ENCODE measurements around the gene PUM2. TPM values are rescaled to one million over a fixed set of nuclear protein-coding genes. Genes with fewer than 3 reads are reported as not detected.

The PUM2 gene
- total and polyA plus RNA-seq, 2 of the 13 experiments (the other 11 are each of a cell fraction or from before 2014, with no cell fraction given) = 69.6 to 69.8 TPM

DNA sequence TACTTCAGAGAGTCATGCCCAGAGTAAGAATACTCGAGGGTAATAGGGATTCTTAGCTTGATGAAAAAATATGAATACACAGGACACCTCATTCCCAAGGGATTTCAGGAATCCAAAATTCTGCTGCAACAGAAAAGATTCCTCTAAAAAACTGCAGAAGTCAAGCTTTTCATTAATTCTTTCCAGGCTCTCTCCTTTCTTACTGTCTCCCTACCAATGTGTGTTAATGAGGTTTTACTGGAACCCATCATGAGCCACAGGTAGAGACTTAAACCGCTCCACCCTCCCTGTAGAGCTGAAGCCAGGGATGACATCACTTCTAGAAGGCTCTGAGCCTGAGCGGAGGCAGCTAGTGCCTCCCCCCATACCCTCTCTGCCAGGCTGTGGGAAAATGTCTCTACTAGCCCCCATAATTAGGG is 129.1 kb downstream of the PUM2 start (continued):
- TF ChIP-seq ZNF20 (CRISPR knock-in tag; IDR thresholded peaks at IDR 0.05) = no peak
- TF ChIP-seq, protein P1, sequence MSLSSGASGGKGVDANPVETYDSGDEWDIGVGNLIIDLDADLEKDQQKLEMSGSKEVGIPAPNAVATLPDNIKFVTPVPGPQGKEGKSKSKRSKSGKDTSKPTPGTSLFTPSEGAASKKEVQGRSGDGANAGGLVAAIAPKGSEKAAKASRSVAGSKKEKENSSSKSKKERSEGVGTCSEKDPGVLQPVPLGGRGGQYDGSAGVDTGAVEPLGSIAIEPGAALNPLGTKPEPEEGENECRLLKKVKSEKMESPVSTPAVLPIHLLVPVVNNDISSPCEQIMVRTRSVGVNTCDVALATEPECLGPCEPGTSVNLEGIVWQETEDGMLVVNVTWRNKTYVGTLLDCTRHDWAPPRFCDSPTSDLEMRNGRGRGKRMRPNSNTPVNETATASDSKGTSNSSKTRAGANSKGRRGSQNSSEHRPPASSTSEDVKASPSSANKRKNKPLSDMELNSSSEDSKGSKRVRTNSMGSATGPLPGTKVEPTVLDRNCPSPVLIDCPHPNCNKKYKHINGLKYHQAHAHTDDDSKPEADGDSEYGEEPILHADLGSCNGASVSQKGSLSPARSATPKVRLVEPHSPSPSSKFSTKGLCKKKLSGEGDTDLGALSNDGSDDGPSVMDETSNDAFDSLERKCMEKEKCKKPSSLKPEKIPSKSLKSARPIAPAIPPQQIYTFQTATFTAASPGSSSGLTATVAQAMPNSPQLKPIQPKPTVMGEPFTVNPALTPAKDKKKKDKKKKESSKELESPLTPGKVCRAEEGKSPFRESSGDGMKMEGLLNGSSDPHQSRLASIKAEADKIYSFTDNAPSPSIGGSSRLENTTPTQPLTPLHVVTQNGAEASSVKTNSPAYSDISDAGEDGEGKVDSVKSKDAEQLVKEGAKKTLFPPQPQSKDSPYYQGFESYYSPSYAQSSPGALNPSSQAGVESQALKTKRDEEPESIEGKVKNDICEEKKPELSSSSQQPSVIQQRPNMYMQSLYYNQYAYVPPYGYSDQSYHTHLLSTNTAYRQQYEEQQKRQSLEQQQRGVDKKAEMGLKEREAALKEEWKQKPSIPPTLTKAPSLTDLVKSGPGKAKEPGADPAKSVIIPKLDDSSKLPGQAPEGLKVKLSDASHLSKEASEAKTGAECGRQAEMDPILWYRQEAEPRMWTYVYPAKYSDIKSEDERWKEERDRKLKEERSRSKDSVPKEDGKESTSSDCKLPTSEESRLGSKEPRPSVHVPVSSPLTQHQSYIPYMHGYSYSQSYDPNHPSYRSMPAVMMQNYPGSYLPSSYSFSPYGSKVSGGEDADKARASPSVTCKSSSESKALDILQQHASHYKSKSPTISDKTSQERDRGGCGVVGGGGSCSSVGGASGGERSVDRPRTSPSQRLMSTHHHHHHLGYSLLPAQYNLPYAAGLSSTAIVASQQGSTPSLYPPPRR (CRISPR knock-in tag; IDR thresholded peaks at IDR 0.05; ENCODE audit: borderline replicate concordance) = no peak
- TF ChIP-seq ARID2 (CRISPR knock-in tag; IDR thresholded peaks at IDR 0.05; ENCODE audit: borderline replicate concordance) = 0 out of 2 replicates have a peak, but pooled peaks have one; percentile 37
- no peak for TF ChIP-seq ZMAT5 (CRISPR knock-in tag; IDR thresholded peaks at IDR 0.05; ENCODE audit: borderline replicate concordance, low read depth)
- TF ChIP-seq ZNF672 (CRISPR knock-in tag; IDR thresholded peaks at IDR 0.05) = no peak
- TF ChIP-seq TBL1XR1 (IDR thresholded peaks at IDR 0.05; ENCODE audit: borderline replicate concordance, low read length, partially characterized antibody) = no peak
